Left kidney (tissue), 2 donors: Measurements from ENCODE around the gene ZBTB46. TPM values are rescaled to one million over a fixed set of nuclear protein-coding genes. Genes with fewer than 3 reads are reported as not detected.

ENCODE experiments used
- DNase-seq: peaks from one replicate; pipeline ENCODE4 v3.0.0-alpha.2; 2013
- polyA plus RNA-seq: library from polyadenylated mRNA; unstranded; fragments of 120-200 nt; gene quantifications from one replicate; pipeline ENCODE4 v1.2.1, GENCODE V29; 2013; ENCODE audit not compliant: insufficient read length

Gene ZBTB46
- polyA plus RNA-seq, 1 donor, result 16.7 TPM

- no peak for DNase-seq
These were observed 83.4 kb downstream of the ZBTB46 start for GRCh38 chr20:63747622-63748069.

- no peak for DNase-seq
These were observed 84.2 kb downstream of the ZBTB46 start for GRCh38 chr20:63746751-63747315.

- no peak for DNase-seq
These were observed 84.9 kb downstream of the ZBTB46 start for GRCh38 chr20:63745961-63746731.

- DNase-seq, result no peak
These were observed 85.6 kb downstream of the ZBTB46 start for GRCh38 chr20:63745424-63745805.

- no peak for DNase-seq
These were observed 86.3 kb downstream of the ZBTB46 start for GRCh38 chr20:63744574-63745423.

GRCh38 chr20:63744158-63744557 is 86.9 kb downstream of the ZBTB46 start:
- DNase-seq, result no peak

- no peak for DNase-seq
These were observed 87.7 kb downstream of the ZBTB46 start for GRCh38 chr20:63743210-63743970.

- no peak for DNase-seq
These were observed 88.6 kb downstream of the ZBTB46 start for GRCh38 chr20:63742381-63743024.

- DNase-seq, result no peak
These were observed 89.2 kb downstream of the ZBTB46 start for GRCh38 chr20:63741676-63742380.

- no peak for DNase-seq
These were observed 89.7 kb downstream of the ZBTB46 start for GRCh38 chr20:63741354-63741675.

- peak; percentile 83 for DNase-seq
These were observed 90.3 kb downstream of the ZBTB46 start for GRCh38 chr20:63740627-63741353.

- DNase-seq, result peak; percentile 36
These were observed 90.9 kb downstream of the ZBTB46 start for GRCh38 chr20:63740070-63740626.

- DNase-seq, result peak; percentile 76
These were observed 91.7 kb downstream of the ZBTB46 start, which contains the start of gene SLC2A4RG for GRCh38 chr20:63739130-63740069. Gene SLC2A4RG (plus strand): TSS chr20:63739776. CDS start chr20:63739913, 137 bp downstream.

- peak; percentile 38 for DNase-seq
These were observed 92.4 kb downstream of the ZBTB46 start for GRCh38 chr20:63738687-63739129.

GRCh38 chr20:63737945-63738686 is 92.9 kb downstream of the ZBTB46 start:
- DNase-seq, result no peak

- DNase-seq, result no peak
These were observed 93.4 kb downstream of the ZBTB46 start for GRCh38 chr20:63737695-63737944.

- DNase-seq, result no peak
These were observed 94.0 kb downstream of the ZBTB46 start for GRCh38 chr20:63736893-63737694.
